ENCODE measurements around the gene HGFAC. TPM values are rescaled to one million over a fixed set of nuclear protein-coding genes. Genes with fewer than 3 reads are reported as not detected.

HGFAC gene
- total and polyA plus RNA-seq, 10 of the 15 experiments (the other 5 are each of a cell fraction or from before 2014, with no cell fraction given), result 0.38 TPM; not detected in 9

- no peak for TF ChIP-seq ZNF592 (IDR thresholded peaks at IDR 0.05)
- no peak for TF ChIP-seq PAX5 (IDR thresholded peaks at IDR 0.05; ENCODE audit: borderline replicate concordance, low read depth, low read length)
- no peak for TF ChIP-seq TARDBP (IDR thresholded peaks at IDR 0.05; ENCODE audit: borderline replicate concordance)
- no peak for TF ChIP-seq IRF3 (IDR thresholded peaks at IDR 0.05)
Measured at GRCh38 chr4:3405176-3405575, 36.6 kb upstream of the HGFAC start (continued).

GRCh38 chr4:3406021-3406420 is 35.7 kb upstream of the HGFAC start:
- intact Hi-C loops (cut with micrococcal nuclease; ENCODE audit: unreplicated experiment) (no loop called here), in situ Hi-C loops (cut with MboI) (no loop called here)
- ChIA-PET RAD21 (ENCODE audit: unreplicated experiment) (no interaction called here), POLR2A (no interaction called here), CTCF (no interaction called here), SMC1A (ENCODE audit: uncharacterized antibody, unreplicated experiment) (no interaction called here)
- Histone ChIP-seq H2AFZ (ENCODE audit: control insufficient read depth, low read depth, low read length) (no peak overlapping the region), H3K4me1 (ENCODE audit: control insufficient read depth, insufficient read depth, low read length) (no peaks in the 10 kb centered on the region), H3K4me2 (ENCODE audit: control insufficient read depth, insufficient read depth) (no peak overlapping the region), H3K9ac (ENCODE audit: control insufficient read depth, insufficient read depth, low read length) (no peak overlapping the region), H3K9me3 (replicated peaks; ENCODE audit: control insufficient read depth, insufficient read depth, low read length) (no peaks in the 10 kb centered on the region), H3K27ac (ENCODE audit: control insufficient read depth, insufficient read depth) (no peak overlapping the region), H3K79me2 (ENCODE audit: control insufficient read depth, insufficient read depth, low read length) (no peaks in the 10 kb centered on the region), H4K20me1 (ENCODE audit: control insufficient read depth, insufficient read depth) (no peaks in the 10 kb centered on the region), H3K27me3 (replicated peaks in 1 of 2; ENCODE audit: control insufficient read depth in 2 of 2, insufficient read depth in 2 of 2, low read length in 1 of 2) (no peaks in the 10 kb centered on the region; a peak in 1 of 4 replicates), H3K4me3 (no peak overlapping the region), H3K36me3 (ENCODE audit: control insufficient read depth in 2 of 2, insufficient read depth in 2 of 2, low read length in 1 of 2) (no peaks in the 10 kb centered on the region)
- DNase-seq (ENCODE audit: low read depth, low spot score), result no peak
- ATAC-seq, result no peak
- TF ChIP-seq IKZF2 (IDR thresholded peaks at IDR 0.05) (no peak), NRF1 (conservative IDR thresholded peaks at IDR 0.05; ENCODE audit: low read depth, low read length) (no peak), HDAC6 (IDR thresholded peaks at IDR 0.05; ENCODE audit: unreplicated experiment) (no peak), PML (IDR thresholded peaks at IDR 0.05; ENCODE audit: low read length) (no peak), TAF1 (IDR thresholded peaks at IDR 0.05; ENCODE audit: borderline replicate concordance, low read depth, low read length) (no peak), FOS (IDR thresholded peaks at IDR 0.05; ENCODE audit: borderline replicate concordance, extremely low read depth, insufficient read length) (no peak), NFIC (IDR thresholded peaks at IDR 0.05; ENCODE audit: low read depth, low read length) (no peak), KAT2A (conservative IDR thresholded peaks at IDR 0.05; ENCODE audit: control insufficient read depth, low read depth, low read length) (no peak), ZNF274 (IDR thresholded peaks at IDR 0.05; ENCODE audit: insufficient read depth, insufficient read length) (no peak), MAX (IDR thresholded peaks at IDR 0.05; ENCODE audit: low read depth, low read length) (no peak), EED (IDR thresholded peaks at IDR 0.05; ENCODE audit: low read depth) (no peak), RAD51 (IDR thresholded peaks at IDR 0.05) (no peak), USF2 (IDR thresholded peaks at IDR 0.05; ENCODE audit: borderline replicate concordance, low read depth, low read length) (no peak)
- 32% methylated on average over 13 of the region's 13 CpGs for WGBS (ENCODE audit: insufficient coverage, insufficient replicate concordance, low lambda C conversion rate, missing lambda C conversion rate)
- BruUV-seq (replicated peaks), result no TSS peak
- FAIRE-seq, result no peak

Measured in GM12878 (cell line).